HepG2 (cell line): ENCODE measurements around the gene CD84. TPM values are rescaled to one million over a fixed set of nuclear protein-coding genes. Genes with fewer than 3 reads are reported as not detected.
A peak's percentile ranks its signal among the peaks of the same experiment; 100 is the strongest.
"Not testable (repeated sequence)": the region's sequence is repeated elsewhere in the genome, so short reads cannot be mapped to it uniquely, and the experiment has no call there.

Experiments
- ATAC-seq: fragments of 200-7000 bp; cut with Tn5 transposase; 3 replicates; pipeline ENCODE4 v1.9.1; 2020; ENCODE audit warnings: mild to moderate bottlenecking, moderate library complexity
- BruUV-seq: library from RNA; stranded (reverse); fragments of 400-500 nt; replicated peaks from 2 replicates; lab custom pipeline; 2021; lab: Mats Ljungman, UMichigan
- CTCF ChIA-PET: fragments of 300-600 bp; formaldehyde crosslinking; extraction: SDS; loops from one replicate; lab custom pipeline; 2021; ENCODE audit warnings: low total read pairs, inconsistent platforms, low intra/inter-chr PET ratio; lab: Yijun Ruan, JAX
- POLR2A ChIA-PET: fragments of 350-600 bp; sonication (Branson Sonifier 250); formaldehyde crosslinking; loops from one replicate; lab custom pipeline; 2020; ENCODE audit warnings: antibody characterized with exemption, inconsistent platforms; lab: Yijun Ruan, JAX
- DNase-seq: peaks from one replicate; pipeline ENCODE4 v3.0.0-alpha.2; 2015; ENCODE audit warnings: low spot score
- FAIRE-seq: peaks from 3 replicates; lab custom pipeline; 2011; peaks lifted over from hg19 to GRCh38; lab: Jason Lieb, UNC
- H2AFZ ChIP-seq: one replicate; pipeline ENCODE4 v1.6.1; 2011; ENCODE audit warnings: low read length, inconsistent platforms
- H3K27ac ChIP-seq: fragments of 300-600 bp; 3 replicates; pipeline ENCODE4 v1.8.0; 2011; ENCODE audit warnings: mixed run types, mild to moderate bottlenecking, mixed read lengths, low read length, inconsistent platforms; ENCODE audit not compliant: insufficient read depth; ENCODE audit errors: extremely low read length
- H3K27me3 ChIP-seq, 2 experiments: fragments of 200-600 bp in 1 of 2; 2 replicates in 1 of 2; 3 replicates in 1 of 2; pipeline versions ENCODE4 v1.6.0 to v1.8.0; 2011; ENCODE audit warnings: low read length in 2 of 2, mild to moderate bottlenecking in 2 of 2, moderate library complexity in 2 of 2, inconsistent platforms in 1 of 2; ENCODE audit not compliant: insufficient read depth in 2 of 2, control insufficient read depth in 1 of 2
- H3K36me3 ChIP-seq, 2 experiments: fragments of 200-600 bp in 1 of 2; replicated peaks in 1 of 2; 2 replicates in 1 of 2; 3 replicates in 1 of 2; pipeline versions ENCODE4 v1.5.1 to v1.8.0; 2011; ENCODE audit warnings: low read length in 2 of 2, inconsistent platforms in 1 of 2; ENCODE audit not compliant: insufficient read depth in 2 of 2, control insufficient read depth in 1 of 2
- H3K4me1 ChIP-seq: 2 replicates; pipeline ENCODE4 v1.5.1; 2012; ENCODE audit warnings: low read length, inconsistent platforms; ENCODE audit not compliant: insufficient read depth
- H3K4me2 ChIP-seq: 2 replicates; pipeline ENCODE4 v1.6.0; 2011; ENCODE audit warnings: low read depth, low read length, inconsistent platforms
- H3K4me3 ChIP-seq, 3 experiments: fragments of 200-600 bp in 1 of 3; sonication (generic), shearing (Covaris generic) in 1 of 3; replicated peaks in 1 of 3; 2 replicates each; pipeline ENCODE4 v1.5.1; 2011 to 2016; ENCODE audit warnings: low read length in 3 of 3, inconsistent platforms in 2 of 3, low read depth in 2 of 3, mild to moderate bottlenecking in 2 of 3, control low read depth in 1 of 3, mixed read lengths in 1 of 3; ENCODE audit not compliant: insufficient read depth in 1 of 3
- H3K79me2 ChIP-seq: one replicate; pipeline ENCODE4 v1.6.1; 2011; ENCODE audit warnings: low read length, inconsistent platforms; ENCODE audit not compliant: insufficient read depth
- H3K9ac ChIP-seq: 2 replicates; pipeline ENCODE4 v1.6.0; 2011; ENCODE audit warnings: mild to moderate bottlenecking, low read depth, low read length, inconsistent platforms; ENCODE audit not compliant: insufficient read depth
- H3K9me3 ChIP-seq: 2 replicates; pipeline ENCODE4 v1.5.1; 2012; ENCODE audit warnings: mild to moderate bottlenecking, low read length
- H4K20me1 ChIP-seq: 2 replicates; pipeline ENCODE4 v1.6.0; 2011; ENCODE audit warnings: inconsistent platforms, mild to moderate bottlenecking, low read length, moderate library complexity; ENCODE audit not compliant: insufficient read depth
- AKAP8 ChIP-seq: sonication (generic); formaldehyde crosslinking; IDR thresholded peaks from 2 replicates; pipeline ENCODE4 v1.5.1; 2020; ENCODE audit warnings: mild to moderate bottlenecking, missing genetic modification reagents
- FOXP1 ChIP-seq, 2 experiments: fragments of 450-650 bp in 1 of 2; IDR thresholded peaks; 2 replicates each; pipeline ENCODE4 v1.6.1; 2017 to 2018; ENCODE audit warnings: antibody characterized with exemption in 1 of 2
- ONECUT2 ChIP-seq: sonication (generic); formaldehyde crosslinking; IDR thresholded peaks from 2 replicates; pipeline ENCODE4 v1.4.0; 2020; ENCODE audit warnings: missing genetic modification reagents
- PAXIP1 ChIP-seq: sonication (generic); formaldehyde crosslinking; conservative IDR thresholded peaks from 2 replicates; pipeline ENCODE4 v1.4.0; 2020; ENCODE audit warnings: mild to moderate bottlenecking, missing genetic modification reagents, moderate library complexity
- POLR2AphosphoS5 ChIP-seq: IDR thresholded peaks from 2 replicates; pipeline ENCODE4 v1.6.1; 2012; ENCODE audit warnings: low read depth, low read length
- SALL1 ChIP-seq: sonication (generic); formaldehyde crosslinking; IDR thresholded peaks from 2 replicates; pipeline ENCODE4 v1.8.0; 2022; ENCODE audit warnings: mild to moderate bottlenecking, missing genetic modification reagents
- TGIF2 ChIP-seq: IDR thresholded peaks from 2 replicates; pipeline ENCODE4 v1.6.1; 2016; ENCODE audit warnings: control low read depth, missing compliant biosample characterization
- WGBS: methylation state at CpG from one replicate; pipeline ENCODE4 v1.1.6; 2017; ENCODE audit warnings: low lambda C conversion rate; 5-methylcytosine and 5-hydroxymethylcytosine counted together
- in situ Hi-C: cut with HindIII; loops from 2 replicates; pipeline ENCODE4 v1.10.0; 2017; ENCODE audit warnings: low pct_unique_long_range_greater_than_20kb; ENCODE audit not compliant: extremely low pct_ligation_motif_present
- intact Hi-C: fragments of 100-400 bp; cut with micrococcal nuclease; formaldehyde crosslinking; loops from one replicate; pipeline ENCODE4 v1.10.0; 2022; ENCODE audit not compliant: unreplicated experiment
- polyA plus RNA-seq, 8 experiments: library from polyadenylated mRNA; depleted of rRNA in 3 of 8; stranded (reverse) in 7 of 8; unstranded in 1 of 8; fragments of >200 nt; fragmentation: Illumina TruSeq in 4 of 8; extraction: Trizol in 4 of 8; gene quantifications; 2 replicates each; pipeline versions ENCODE4 v1.2.1 to v1.2.3, GENCODE V29; 2011 to 2016; ENCODE audit warnings: low read depth in 4 of 8, missing spikeins in 1 of 8, mixed read lengths in 1 of 8; ENCODE audit not compliant: insufficient read depth in 1 of 8
- total RNA-seq, 5 experiments: library from RNA; depleted of rRNA; stranded (reverse); fragments of >200 nt; fragmentation: Illumina TruSeq; extraction: Trizol; gene quantifications; 2 replicates each; pipeline ENCODE4 v1.2.3, GENCODE V29; 2016; ENCODE audit warnings: low read depth in 1 of 5

The CD84 gene
- total and polyA plus RNA-seq, 2 of the 13 experiments (the other 11 are each of a cell fraction or from before 2014, with no cell fraction given), result not detected

- ATAC-seq, in situ Hi-C loops, FAIRE-seq, DNase-seq, intact Hi-C loops, H3K36me3 ChIP-seq, H3K4me3 ChIP-seq, H3K4me2 ChIP-seq, POLR2A ChIA-PET, H3K79me2 ChIP-seq, H3K9me3 ChIP-seq, H4K20me1 ChIP-seq, H2AFZ ChIP-seq, CTCF ChIA-PET, H3K27me3 ChIP-seq, H3K9ac ChIP-seq, BruUV-seq, H3K27ac ChIP-seq: not testable (repeated sequence)
- peaks cover 13% of the 10 kb centered on the region; the same call in 1 of the 2 replicates for H3K4me1 ChIP-seq
- 35% methylated on average over 2 of the region's 2 CpGs for WGBS
Observed at GRCh38 chr1:160582976-160583375, 3.7 kb upstream of the CD84 start.

- intact Hi-C loops, result no loop called here
- ATAC-seq, result peak; percentile 49; the same call in 2 of the 3 replicates
- no peaks in the 10 kb centered on the region for H3K9me3 ChIP-seq
- peak; percentile 22; the same call in 1 of the 2 replicates for TF ChIP-seq SALL1
- 0 out of 2 replicates have a peak, but pooled peaks have one; percentile 25 for TF ChIP-seq PAXIP1
- no peak for TF ChIP-seq TGIF2 (CRISPR knock-in tag)
- TF ChIP-seq AKAP8 (CRISPR knock-in tag), result no peak
- no peak for TF ChIP-seq POLR2AphosphoS5
- TF ChIP-seq ONECUT2 (CRISPR knock-in tag), result 0 out of 2 replicates have a peak, but pooled peaks have one; percentile 28
- TF ChIP-seq FOXP1 (IDR thresholded peaks at IDR 0.05), result no peak
- 0 out of 2 replicates have a peak, but pooled peaks have one; percentile 20 for TF ChIP-seq FOXP1 (CRISPR knock-in tag; IDR thresholded peaks at IDR 0.05)
- TF ChIP-seq, all 625 proteins: peak for 4
- Histone ChIP-seq H2AFZ (no peak overlapping the region), H3K4me3 (no peak overlapping the region), H3K27me3 (no peaks in the 10 kb centered on the region), H4K20me1 (no peaks in the 10 kb centered on the region), H3K4me2 (no peak overlapping the region), H3K27ac (no peak overlapping the region), H3K36me3 (no peaks in the 10 kb centered on the region), H3K4me1 (peaks cover 13% of the 10 kb centered on the region; the same call in 1 of the 2 replicates), H3K9ac (no peak overlapping the region), H3K79me2 (no peaks in the 10 kb centered on the region)
- FAIRE-seq (no peak), DNase-seq (peak; percentile 8)
- WGBS, result 4% methylated on average over 2 of the region's 2 CpGs
- POLR2A ChIA-PET, result no interaction called here
- in situ Hi-C loops, result no loop called here
- CTCF ChIA-PET, result no interaction called here
- no TSS peak for BruUV-seq
Observed at GRCh38 chr1:160581961-160582360, 2.7 kb upstream of the CD84 start.
